ENCODE results near the gene RAB18.
"Not testable (repeated sequence)": the region's sequence is repeated elsewhere in the genome, so short reads cannot be mapped to it uniquely, and the experiment has no call there.

Gene RAB18

DNA sequence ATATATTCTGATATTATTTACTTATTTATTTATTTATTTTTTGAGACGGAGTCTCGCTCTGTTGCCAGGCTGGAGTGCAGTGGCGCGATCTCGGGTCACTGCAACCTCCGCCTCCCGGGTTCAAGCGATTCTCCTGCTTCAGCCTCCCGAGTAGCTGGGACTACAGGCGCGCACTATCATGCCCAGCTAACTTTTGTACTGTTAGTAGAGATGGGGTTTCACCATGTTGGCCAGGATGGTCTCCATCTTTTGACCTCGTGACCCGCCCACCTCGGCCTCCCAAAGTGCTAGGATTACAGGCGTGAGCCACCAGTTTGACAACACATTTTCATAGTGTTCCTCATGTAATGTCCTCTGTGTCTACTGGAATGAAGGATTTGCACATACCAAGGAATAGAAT lies 1.4 kb downstream of the RAB18 start:
- DNase-seq, result not testable (repeated sequence)

DNA sequence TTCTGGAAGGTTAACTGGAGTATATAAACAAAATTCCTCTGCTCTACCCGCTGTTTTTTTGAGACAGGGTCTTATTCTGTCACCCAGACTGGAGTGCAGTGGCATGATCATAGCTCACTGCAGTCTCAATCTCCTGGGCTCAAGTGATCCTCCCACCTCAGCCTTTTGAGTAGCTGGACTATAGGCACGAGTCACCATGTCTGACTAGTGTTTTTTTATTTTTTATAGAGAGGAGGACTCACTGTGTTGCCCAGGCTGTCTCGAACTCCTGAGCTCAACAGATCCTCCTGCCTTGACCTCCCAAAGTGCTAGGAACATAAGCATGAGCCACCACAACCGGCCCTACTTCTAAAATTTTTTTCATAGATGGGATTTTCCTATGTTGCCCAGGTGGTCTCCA lies 2.2 kb downstream of the RAB18 start:
- DNase-seq, result no peak

DNA sequence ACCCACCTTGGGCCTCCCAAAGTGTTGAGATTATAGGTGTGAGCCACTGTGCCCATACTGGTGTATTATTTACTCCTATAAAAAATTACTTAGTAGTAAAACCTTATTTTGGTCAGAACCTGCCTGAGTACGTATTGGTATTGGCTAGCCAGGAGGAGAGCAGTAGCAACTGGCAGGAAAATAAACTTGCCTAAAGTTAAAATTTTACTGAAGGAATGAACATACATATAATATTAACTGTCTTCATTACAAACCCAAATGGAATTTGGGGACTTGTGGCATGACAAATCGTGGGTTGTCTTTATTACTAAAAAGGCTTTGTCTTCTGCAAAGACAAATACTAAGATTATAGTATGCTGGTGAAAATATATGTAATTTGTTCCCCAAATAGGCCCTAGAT lies 8.4 kb downstream of the RAB18 start:
- DNase-seq, result no peak

DNA sequence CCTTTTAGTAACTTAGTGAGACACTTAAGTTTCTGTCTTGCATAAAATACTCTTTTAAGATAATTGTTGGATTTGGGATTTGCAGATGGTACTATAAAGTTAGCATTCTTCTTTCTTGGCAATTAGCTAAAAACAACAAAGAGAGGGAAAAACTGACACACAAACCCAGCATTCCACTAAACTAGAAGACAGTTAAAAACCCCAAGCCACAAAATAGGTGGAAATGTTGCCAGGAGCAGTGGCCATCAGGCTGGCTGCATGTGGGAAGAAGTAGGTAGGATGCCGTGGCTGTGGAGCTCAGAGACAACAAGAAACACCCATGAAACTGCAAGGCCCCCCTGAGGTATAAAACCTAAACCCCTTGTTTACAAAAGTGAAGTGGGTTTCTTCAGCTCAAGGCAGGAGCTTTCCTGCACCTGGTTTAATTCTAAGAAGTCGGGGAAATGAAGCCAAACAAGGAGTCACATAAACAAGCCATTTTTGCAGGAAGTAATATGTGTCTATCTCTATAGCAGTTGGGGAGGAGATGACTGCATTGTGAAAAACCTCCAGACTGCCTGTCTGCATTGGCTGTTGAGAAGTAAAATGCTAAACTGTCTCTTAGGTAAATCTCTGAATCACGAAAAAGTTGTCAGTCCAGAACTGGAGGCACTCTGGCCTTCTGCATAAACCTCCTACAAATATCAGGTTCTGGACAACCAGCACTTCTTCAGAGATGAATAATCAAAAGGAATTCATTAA lies 9.5 kb downstream of the RAB18 start:
- no peak for DNase-seq

DNA sequence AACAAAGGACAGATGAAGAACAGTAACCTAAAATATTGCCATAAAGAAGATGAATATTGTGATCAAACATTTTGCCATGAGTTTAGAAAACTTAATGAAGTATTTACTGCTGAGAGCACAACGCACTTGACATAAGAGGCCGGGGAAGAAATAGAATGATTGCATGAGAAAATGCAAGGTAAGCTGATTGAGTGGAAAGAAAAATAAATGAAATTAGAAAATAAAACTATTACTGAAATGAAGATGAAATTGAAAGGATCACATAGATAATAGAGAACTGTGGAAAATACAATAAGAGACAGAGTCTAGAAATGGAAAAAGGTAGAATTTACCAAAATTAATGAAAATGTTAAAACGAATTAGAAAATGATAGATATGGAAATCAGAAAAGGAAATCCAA lies 10.1 kb downstream of the RAB18 start:
- no peak for DNase-seq

DNA sequence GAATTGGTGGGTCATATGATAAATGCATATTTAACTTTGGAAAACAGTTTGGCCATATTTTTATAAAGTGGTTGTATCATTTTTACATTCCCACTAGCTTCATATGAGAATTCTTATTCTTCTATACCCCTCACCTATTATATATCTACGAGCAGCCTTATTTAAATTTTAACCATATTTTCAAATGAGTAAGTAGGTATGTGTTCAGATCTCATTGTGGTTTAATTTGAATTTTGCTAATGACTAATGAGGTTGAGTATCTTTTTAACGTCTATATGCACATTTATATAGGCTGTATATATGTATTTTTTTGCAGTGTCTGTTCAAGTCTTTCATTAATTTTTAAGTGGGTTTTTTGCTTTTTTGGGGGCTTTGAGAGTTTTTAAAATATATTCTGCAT lies 14.2 kb downstream of the RAB18 start:
- no peak for DNase-seq

DNA sequence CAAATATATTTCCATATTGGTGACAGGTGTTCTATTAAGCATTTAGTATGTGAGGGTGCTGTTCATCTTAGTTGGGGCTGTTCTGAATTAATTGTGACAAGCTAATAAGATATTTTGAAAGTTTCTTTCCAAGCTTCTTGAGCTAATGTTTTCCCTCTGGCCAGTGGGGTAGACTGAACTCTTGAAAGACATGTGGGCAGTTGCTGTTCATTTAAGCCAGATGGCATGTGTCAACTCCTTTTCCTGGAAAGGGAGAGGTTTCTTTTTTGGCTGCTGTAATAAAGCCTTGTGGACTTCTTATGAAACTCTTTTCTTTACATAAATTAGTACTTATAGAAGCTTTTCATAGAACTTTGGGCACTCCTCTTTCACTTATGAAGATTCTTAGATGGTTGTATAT lies 21.7 kb downstream of the RAB18 start:
- DNase-seq, result no peak

DNA sequence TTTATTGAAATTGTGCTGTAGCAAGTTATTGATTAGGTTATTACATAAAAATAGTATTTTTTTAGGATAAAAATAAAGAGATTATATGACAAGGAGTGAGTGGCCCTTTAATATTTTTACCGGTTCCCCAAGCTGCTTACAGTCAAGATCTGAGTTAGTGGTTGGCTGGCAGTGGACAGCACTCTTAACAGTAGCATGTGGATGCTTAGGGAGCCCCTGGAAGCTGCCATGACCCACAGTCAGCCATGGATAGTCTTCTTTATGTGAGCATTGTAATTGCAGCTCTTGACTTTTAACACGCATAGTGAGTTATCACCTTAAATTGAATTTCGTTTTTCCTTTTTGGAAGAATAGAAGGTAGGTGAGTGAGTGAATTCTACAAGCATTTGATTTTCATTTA lies 22.1 kb downstream of the RAB18 start:
- no peak for DNase-seq

DNA sequence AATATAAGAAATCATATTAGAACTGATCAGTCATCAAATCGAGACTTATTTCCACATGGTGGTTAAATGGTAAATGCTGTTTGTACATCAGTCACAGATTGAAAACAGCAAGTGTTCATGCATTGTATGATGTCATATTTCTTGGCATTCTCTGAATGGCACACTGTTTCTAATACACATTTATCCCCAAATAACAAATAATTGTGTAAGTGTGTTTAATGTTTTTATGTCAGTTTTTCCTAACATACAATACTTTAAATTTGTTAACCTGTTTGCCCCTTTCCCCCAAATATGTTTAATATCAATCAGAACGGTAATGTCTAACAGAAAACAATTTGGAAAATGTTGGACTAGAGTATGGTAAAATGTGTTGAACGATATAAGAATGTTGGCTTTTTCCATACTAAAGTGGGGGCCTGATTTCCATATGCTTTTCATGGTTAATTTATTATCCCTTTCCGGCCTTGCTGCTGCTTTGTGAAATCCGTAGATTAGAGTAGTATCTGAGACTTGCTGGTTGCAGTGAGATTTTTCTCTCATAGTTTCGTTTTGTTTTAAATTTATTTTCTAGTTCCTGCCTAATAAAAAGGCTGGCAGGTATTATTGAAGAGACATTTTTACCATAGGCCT lies 23.7 kb downstream of the RAB18 start:
- no peak for DNase-seq

DNA sequence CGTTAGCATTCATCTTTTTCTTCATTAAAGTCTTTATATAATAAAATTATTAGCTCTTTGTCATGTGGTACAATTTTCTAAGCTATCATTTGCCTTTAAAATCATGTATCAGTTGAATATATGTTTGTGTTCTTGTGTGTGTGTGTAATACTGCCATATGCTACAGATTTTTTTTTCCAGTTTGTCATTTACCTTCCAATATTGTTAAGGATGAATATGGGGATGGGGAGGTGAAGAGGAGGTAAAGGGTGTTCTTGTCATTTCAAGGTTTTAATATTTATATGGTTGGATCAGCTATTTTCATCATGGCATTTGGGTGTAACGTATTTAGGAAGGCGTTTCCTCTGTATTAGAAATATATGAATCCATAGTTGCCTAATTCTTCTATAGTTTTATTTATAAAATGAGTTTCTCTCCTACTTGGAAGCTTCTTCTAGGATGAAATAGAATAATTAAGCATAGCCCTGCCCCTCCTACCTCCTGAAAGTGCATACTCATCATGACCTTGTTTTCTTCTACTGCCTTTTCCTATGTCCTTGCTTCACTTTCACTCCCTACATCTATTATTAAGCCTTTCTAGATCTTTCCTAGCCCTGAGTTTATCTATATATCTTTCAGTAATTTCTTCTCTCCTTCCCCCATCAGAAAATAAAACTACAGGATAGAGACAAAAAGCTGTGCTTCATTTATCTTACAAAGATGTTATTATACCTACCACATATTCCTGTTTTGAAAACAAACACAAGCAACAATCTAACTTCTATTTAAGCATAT lies 25.1 kb downstream of the RAB18 start:
- DNase-seq, result no peak

DNA sequence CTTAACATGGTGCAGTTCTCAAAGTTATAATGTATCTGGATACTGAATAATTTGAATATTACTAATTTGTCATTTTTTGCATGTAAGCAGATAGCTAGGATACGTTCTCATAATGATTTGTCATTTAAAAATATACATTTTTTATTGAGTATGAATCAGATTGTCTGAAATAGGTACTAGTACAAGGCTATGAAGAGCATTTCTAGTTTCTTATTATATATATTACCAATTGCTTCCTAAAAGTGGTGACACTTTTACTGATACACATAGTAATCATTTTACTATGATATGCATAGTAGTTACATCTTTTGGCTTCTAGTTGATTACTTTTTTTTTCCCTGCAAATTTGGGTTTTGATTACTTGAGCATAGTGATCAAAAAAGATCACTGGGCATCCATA lies 26.4 kb downstream of the RAB18 start:
- no peak for DNase-seq

DNA sequence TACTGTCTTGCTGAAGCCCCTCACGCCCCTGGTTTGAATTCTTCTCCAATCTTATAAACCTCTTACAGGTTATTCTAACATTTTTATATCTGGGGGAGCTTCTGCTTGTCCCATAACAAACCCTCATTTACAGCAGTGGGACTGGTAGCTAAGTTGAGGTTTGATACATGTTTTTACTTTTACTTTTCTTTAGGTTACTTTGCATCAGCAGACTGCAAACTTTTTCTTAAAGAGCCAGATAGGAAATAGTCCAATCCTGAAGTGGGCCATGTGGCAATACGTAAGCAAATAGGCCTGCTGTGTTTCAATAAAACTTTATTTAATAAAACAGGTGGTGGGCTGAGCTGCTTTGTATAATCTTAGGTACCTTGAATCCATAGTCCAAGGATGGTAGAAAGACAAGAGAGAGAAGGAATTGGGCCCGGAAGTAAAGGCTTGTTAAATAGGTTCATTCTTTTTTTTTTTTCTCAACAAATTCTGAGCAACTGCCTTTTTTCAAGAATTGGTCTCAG lies 27.3 kb downstream of the RAB18 start:
- no peak for DNase-seq

DNA sequence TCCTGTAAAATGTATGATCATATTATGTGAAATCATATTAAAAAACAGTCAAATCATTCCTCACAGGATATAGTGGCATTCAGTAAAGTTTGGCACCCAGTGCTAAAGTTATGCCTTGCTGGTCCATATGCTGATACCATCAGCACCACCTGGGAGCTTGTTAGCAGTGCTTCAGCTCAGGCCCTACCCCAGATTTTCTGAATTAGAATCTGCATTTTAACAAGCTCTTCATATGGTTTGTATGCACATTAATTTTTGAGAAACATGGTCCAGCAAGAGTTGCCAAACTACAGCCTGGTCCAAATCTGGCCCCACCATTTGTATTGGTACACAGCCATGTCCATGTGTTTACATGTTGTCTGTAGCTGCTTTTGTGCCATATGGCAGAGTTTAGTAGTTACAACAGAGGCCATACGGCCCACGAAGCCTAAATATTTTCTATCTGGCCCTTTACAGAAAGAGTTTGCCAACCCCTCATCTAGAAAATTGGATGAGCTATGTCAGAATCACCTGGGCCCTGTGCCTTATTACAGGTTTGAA lies 30.1 kb downstream of the RAB18 start:
- no peak for DNase-seq

DNA sequence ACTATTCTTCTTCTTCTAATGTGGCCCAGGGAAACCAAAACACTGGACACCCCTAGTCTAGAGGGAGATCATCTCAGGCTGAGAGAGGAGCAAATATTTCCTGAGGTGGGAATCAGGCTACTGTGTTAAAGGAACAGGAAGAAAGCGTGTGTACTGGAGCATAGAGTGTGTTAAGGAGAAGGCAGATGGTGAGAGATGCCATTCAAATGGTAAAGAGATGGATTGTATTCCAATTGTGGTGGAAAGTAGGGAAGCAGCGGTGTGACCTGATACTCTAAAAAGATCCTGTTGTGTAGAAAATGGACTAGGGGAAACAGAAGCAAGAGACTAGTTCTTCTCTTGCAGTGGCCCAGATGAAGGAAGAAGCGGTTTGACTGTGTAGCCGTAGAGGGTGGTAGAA lies 31.2 kb downstream of the RAB18 start:
- DNase-seq, result no peak

DNA sequence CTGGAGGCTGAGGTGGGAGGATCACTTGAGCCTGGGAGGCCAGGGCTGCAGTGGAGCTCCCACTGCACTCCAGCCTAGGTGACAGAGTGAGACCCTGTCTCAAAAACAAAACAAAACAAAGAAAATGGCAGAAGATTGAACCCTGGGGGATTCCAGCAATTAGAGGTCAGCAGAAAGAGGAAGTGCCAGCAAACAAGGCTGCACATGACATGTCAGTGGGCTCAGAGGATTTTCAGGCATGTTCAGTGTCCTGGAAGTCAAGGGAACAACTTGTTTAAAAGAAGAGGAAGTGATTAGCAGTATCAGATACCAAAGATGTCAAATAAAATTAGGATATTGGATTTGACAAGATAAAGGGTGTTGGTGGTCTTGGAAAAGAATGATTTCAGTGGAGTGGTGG lies 32.3 kb downstream of the RAB18 start:
- DNase-seq, result no peak

DNA sequence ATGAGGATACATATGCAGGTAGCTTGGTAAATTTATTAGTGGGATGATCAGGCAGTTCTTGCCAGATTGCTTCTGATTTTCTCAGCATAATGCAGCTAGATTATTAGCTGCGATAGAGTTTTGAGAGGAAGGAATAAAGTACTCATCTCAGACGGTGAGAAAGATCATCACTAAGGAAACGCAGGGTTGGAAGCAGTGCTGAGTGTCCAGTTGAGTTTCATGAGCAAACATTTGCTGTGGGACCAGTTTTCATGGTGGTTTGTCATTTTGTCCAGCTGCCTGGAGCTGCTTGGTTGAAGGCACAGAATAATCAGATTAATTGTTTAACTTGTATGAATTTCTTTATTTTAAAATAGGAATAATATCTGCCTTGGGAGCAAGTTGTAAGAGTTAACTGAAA lies 33.1 kb downstream of the RAB18 start:
- DNase-seq, result no peak

DNA sequence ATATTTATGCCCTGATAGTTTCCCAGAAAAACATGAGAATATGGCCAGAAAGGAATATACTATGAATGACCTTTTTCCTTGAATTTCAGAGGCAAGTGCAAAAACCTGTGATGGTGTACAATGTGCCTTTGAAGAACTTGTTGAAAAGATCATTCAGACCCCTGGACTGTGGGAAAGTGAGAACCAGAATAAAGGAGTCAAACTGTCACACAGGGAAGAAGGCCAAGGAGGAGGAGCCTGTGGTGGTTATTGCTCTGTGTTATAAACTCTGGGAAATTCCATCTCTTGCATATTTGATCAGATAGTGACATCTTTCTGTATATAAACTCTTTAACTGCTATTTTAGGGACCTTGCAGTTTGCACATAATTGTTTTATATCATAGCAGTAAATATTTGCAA lies 33.7 kb downstream of the RAB18 start:
- no peak for DNase-seq

DNA sequence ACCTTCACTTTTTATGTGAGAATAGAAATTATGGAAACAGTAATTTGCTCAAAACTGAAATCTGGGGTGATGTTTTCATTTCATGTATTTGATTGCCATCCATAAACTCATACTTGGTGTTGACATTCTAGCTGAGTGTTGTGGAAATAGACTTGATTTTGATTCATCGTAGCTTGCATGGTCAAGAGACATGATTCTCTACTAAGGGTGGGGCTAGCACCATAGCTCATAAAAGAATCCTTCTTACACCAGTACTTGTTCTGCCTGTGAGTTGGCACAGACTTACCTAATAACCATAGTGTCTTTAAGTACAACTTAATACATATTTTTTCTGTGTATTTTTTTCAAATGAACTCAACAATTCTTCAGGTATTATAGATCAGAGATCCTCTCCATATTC lies 36.6 kb downstream of the RAB18 start:
- DNase-seq, result no peak

DNA sequence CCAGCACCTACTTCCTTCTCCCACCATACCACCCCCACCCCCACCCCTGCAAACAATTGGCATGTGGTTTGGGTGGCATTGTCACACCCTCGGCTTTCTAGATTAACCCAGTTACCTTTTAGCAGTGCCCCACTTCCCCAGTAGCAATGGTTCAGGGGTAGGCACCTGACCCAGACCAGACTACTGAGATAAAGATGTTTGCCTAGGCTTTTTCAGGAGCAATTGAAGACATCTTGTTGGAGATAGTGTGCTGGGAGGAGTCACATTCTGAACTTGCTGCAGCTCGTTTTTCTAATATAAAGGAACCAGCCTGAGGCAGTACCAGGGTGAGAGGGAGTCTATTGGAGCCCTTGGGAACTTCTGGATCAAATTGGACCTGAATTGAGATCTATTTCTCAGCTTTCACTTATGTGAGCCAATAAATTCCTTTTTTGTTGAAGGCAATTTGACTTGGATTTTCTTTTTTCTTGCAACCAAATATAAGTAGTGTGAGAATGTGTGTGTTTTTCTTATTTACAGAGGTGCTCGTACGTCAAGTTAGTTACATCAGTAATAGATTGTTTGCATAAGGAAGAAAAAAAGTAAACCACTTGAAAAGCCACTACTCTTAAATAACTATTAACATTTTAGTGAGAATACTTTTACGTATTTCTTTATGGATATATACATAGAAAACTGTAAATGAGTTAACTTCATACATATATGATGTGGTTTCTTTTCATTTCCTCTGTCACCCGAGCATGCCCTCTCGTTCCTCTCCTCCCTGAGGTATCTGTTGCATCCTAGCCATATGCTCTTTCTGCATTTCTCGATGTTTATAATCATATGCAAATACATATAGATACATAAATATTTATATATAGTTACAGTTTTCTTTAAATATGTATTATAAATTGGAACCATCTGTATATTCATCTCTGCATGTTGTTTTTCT lies 38.0 kb downstream of the RAB18 start:
- DNase-seq, result no peak

DNA sequence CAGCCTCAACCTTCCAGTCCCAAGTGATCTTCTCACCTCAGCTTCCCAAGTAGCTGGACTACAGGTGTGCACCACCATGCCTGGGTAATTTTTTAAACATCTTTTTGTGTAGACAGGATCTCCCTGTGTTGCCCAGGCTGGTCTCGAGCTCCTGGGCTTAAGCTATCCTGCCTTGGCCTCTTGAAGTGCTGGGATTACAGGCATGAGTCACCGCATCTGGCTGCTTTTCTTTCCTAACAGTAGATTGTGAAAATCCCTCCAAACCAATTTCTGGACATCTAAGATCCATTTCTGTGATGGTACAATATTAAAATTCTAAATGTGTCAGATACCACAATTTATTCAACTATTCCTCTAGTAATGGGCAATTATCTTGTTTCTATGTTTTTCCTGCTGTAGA lies 38.7 kb downstream of the RAB18 start:
- DNase-seq, result no peak

DNA sequence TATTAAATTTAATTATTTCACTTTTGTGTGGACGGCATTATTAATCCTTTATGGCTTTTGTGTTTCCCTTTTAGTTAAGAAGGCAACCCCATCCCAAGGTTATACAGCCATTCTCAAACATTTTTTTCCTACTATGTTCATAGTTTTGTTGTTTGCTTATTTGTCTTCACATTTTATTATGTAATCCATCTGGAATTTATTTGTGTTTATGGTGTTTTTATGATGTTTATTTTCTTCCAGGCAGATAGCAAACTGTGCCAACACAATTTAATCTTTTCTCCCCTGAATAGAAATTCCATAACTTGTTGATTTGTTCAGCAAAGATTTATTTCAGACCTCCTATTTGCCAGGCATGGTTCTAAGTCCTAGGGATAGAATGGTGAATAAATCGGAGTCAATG lies 42.9 kb downstream of the RAB18 start:
- no peak for DNase-seq

DNA sequence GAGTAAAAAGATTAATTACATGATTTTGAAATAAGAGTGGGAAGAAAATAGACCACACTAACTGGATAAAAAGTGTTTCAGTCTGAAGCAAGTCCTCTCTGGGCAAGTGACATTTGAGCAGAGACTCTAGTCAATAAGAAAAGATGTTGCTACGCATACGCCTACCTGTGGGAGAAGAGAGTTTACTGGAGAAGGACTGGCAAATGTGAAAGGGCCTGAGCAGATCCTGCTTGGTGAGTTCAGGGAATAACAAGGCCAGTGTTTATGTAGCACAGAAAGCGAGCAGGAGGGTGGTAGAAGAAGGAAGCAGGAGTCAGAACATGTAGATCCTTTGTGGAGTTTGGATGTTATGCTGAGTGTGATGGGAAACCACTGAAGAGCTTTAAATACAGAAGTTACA lies 43.4 kb downstream of the RAB18 start:
- DNase-seq, result no peak

DNA sequence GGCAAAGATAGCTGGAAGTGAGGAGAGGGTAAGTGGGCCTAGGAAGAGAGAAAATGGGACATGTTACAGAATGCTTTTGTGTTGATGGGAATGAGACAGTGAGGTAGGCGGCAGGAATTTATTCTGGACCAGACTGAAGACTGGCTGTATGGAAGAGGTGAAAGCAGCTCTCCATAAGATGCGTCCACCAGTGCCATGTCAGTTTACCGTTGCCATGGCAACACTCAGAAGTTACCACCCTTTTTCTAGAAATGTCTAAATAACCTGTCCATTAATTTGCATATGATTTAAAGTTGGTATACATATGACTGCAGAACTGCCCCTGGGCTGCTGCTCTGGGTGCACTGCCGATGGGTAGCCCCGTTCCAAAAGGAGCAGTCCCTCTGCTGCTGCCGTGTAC lies 46.7 kb downstream of the RAB18 start:
- DNase-seq, result no peak
